IMR-90 (cell line): ENCODE measurements around the gene TEPSIN. TPM values are rescaled to one million over a fixed set of nuclear protein-coding genes. Genes with fewer than 3 reads are reported as not detected.

Source experiments
- ATAC-seq: fragments of 200-7000 bp; cut with Tn5 transposase; 2 replicates; pipeline ENCODE4 v1.9.1; 2020; ENCODE audit warnings: low read depth, mild to moderate bottlenecking, moderate library complexity
- BruUV-seq: library from RNA; stranded (reverse); fragments of 400-500 nt; replicated peaks from 2 replicates; lab custom pipeline; 2021; lab: Mats Ljungman, UMichigan
- CTCF ChIA-PET: fragments of 300-600 bp; formaldehyde crosslinking; extraction: SDS; loops from one replicate; lab custom pipeline; 2021; ENCODE audit warnings: antibody characterized with exemption; lab: Yijun Ruan, JAX
- POLR2A ChIA-PET: fragments of 300-600 bp; sonication (Branson Sonifier 250); formaldehyde crosslinking; loops from one replicate; lab custom pipeline; 2022; ENCODE audit warnings: antibody characterized with exemption; ENCODE audit not compliant: unreplicated experiment; lab: Charles Lee
- DNase-seq: peaks from one replicate; pipeline ENCODE4 v3.0.0; 2013
- H2AFZ ChIP-seq: replicated peaks from 2 replicates; pipeline ENCODE3; 2013; ENCODE audit warnings: low read length, mild to moderate bottlenecking; ENCODE audit not compliant: poor library complexity
- H2AK5ac ChIP-seq: 2 replicates; pipeline ENCODE4 v1.6.1; 2013; ENCODE audit warnings: low read depth, low read length, inconsistent platforms
- H2AK9ac ChIP-seq: replicated peaks from 2 replicates; pipeline ENCODE3; 2013; ENCODE audit warnings: mild to moderate bottlenecking, low read depth, low read length, moderate library complexity; ENCODE audit not compliant: poor library complexity
- H2BK120ac ChIP-seq: 2 replicates; pipeline ENCODE4 v1.6.1; 2013; ENCODE audit warnings: low read depth, low read length, inconsistent platforms
- H2BK15ac ChIP-seq: 3 replicates; pipeline ENCODE4 v1.6.1; 2013; ENCODE audit warnings: low read depth, low read length, inconsistent platforms
- H2BK20ac ChIP-seq: 2 replicates; pipeline ENCODE4 v1.6.1; 2013; ENCODE audit warnings: low read depth, mild to moderate bottlenecking, inconsistent platforms, low read length, moderate library complexity
- H2BK5ac ChIP-seq: 2 replicates; pipeline ENCODE4 v1.6.1; 2013; ENCODE audit warnings: mild to moderate bottlenecking, low read depth, low read length, inconsistent platforms; ENCODE audit not compliant: poor library complexity, severe bottlenecking
- H3K14ac ChIP-seq: replicated peaks from 2 replicates; pipeline ENCODE4 v1.6.1; 2013; ENCODE audit warnings: low read depth, low read length, inconsistent platforms
- H3K18ac ChIP-seq: 2 replicates; pipeline ENCODE4 v1.6.1; 2013; ENCODE audit warnings: low read depth, low read length, control low read depth
- H3K23ac ChIP-seq: 2 replicates; pipeline ENCODE4 v1.6.1; 2013; ENCODE audit warnings: low read depth, low read length, inconsistent platforms
- H3K27ac ChIP-seq: 2 replicates; pipeline ENCODE4 v1.5.1; 2013; ENCODE audit warnings: mild to moderate bottlenecking, control low read depth, low read length; ENCODE audit not compliant: insufficient read depth
- H3K27me3 ChIP-seq: 2 replicates; pipeline ENCODE4 v1.6.1; 2013; ENCODE audit warnings: low read length; ENCODE audit not compliant: control insufficient read depth, insufficient read depth
- H3K36me3 ChIP-seq: 2 replicates; pipeline ENCODE4 v1.6.1; 2013; ENCODE audit warnings: low read length, mixed read lengths; ENCODE audit not compliant: control insufficient read depth, insufficient read depth
- H3K4ac ChIP-seq: 2 replicates; pipeline ENCODE4 v1.6.1; 2013; ENCODE audit warnings: low read depth, low read length, inconsistent platforms
- H3K4me1 ChIP-seq: 2 replicates; pipeline ENCODE4 v1.6.1; 2013; ENCODE audit warnings: low read length, mixed read lengths; ENCODE audit not compliant: control insufficient read depth, insufficient read depth
- H3K4me2 ChIP-seq: 2 replicates; pipeline ENCODE4 v1.6.1; 2013; ENCODE audit warnings: low read depth, mild to moderate bottlenecking, control low read depth, low read length, moderate library complexity
- H3K4me3 ChIP-seq: 2 replicates; pipeline ENCODE4 v1.5.1; 2013; ENCODE audit warnings: low read depth, mild to moderate bottlenecking, control low read depth, low read length, moderate library complexity; ENCODE audit not compliant: insufficient read depth
- H3K56ac ChIP-seq: 2 replicates; pipeline ENCODE4 v1.6.1; 2013; ENCODE audit warnings: low read length, inconsistent platforms; ENCODE audit not compliant: insufficient read depth; ENCODE audit errors: extremely low read depth
- H3K79me1 ChIP-seq, 2 experiments: 2 replicates each; pipeline ENCODE4 v1.6.1; 2013; ENCODE audit warnings: low read length in 2 of 2, inconsistent platforms in 1 of 2, low read depth in 1 of 2
- H3K9ac ChIP-seq: 2 replicates; pipeline ENCODE4 v1.6.1; 2013; ENCODE audit warnings: low read depth, low read length, control low read depth
- H3K9me1 ChIP-seq: 2 replicates; pipeline ENCODE4 v1.6.1; 2013; ENCODE audit warnings: low read length, inconsistent platforms; ENCODE audit not compliant: insufficient read depth
- H3K9me3 ChIP-seq: 2 replicates; pipeline ENCODE4 v1.6.1; 2013; ENCODE audit warnings: low read length; ENCODE audit not compliant: control insufficient read depth, insufficient read depth
- H4K20me1 ChIP-seq: 2 replicates; pipeline ENCODE4 v1.6.1; 2013; ENCODE audit warnings: low read length, inconsistent platforms; ENCODE audit not compliant: insufficient read depth
- H4K5ac ChIP-seq: 2 replicates; pipeline ENCODE4 v1.6.1; 2013; ENCODE audit warnings: mild to moderate bottlenecking, low read depth, low read length, control low read depth
- H4K8ac ChIP-seq, 2 experiments: 2 replicates each; pipeline ENCODE4 v1.6.1; 2013; ENCODE audit warnings: low read depth in 2 of 2, low read length in 2 of 2, control low read depth in 1 of 2, inconsistent platforms in 1 of 2
- H4K91ac ChIP-seq: 2 replicates; pipeline ENCODE4 v1.6.1; 2013; ENCODE audit warnings: low read depth, low read length, inconsistent platforms; ENCODE audit not compliant: insufficient read depth
- CEBPB ChIP-seq: IDR thresholded peaks from 2 replicates; pipeline ENCODE4 v1.6.1; 2012; ENCODE audit warnings: low read depth, low read length, improper control_type of control experiment
- CHD1 ChIP-seq: IDR thresholded peaks from 2 replicates; pipeline ENCODE4 v1.6.1; 2012; ENCODE audit warnings: low read depth, low read length, improper control_type of control experiment
- FOS ChIP-seq: fragments of 150-350 bp; IDR thresholded peaks from 2 replicates; pipeline ENCODE4 v1.6.1; 2016; ENCODE audit warnings: low read depth, low read length
- MAFK ChIP-seq: IDR thresholded peaks from 2 replicates; pipeline ENCODE4 v1.6.1; 2012; ENCODE audit warnings: low read depth, low read length, improper control_type of control experiment
- MXI1 ChIP-seq: IDR thresholded peaks from 2 replicates; pipeline ENCODE4 v1.6.1; 2012; ENCODE audit warnings: low read depth, mild to moderate bottlenecking, low read length, moderate library complexity, borderline replicate concordance
- POLR2A ChIP-seq: IDR thresholded peaks from 2 replicates; pipeline ENCODE4 v1.6.1; 2012; ENCODE audit warnings: mild to moderate bottlenecking, low read depth, low read length
- RAD21 ChIP-seq: IDR thresholded peaks from 2 replicates; pipeline ENCODE4 v1.6.1; 2012; ENCODE audit warnings: low read length, improper control_type of control experiment
- RCOR1 ChIP-seq: IDR thresholded peaks from 2 replicates; pipeline ENCODE4 v1.6.1; 2012; ENCODE audit warnings: mild to moderate bottlenecking, low read length, improper control_type of control experiment; ENCODE audit not compliant: insufficient replicate concordance
- SMC3 ChIP-seq: fragments of 150-350 bp; IDR thresholded peaks from 2 replicates; pipeline ENCODE4 v1.6.1; 2016; ENCODE audit warnings: low read depth, mild to moderate bottlenecking, antibody characterized with exemption, low read length, moderate library complexity
- WGBS, 2 experiments: methylation state at CpG; one replicate each; pipeline versions ENCODE4 v1.1.5 to v1.1.7; 2013; ENCODE audit warnings: missing lambda C conversion rate in 2 of 2; ENCODE audit not compliant: insufficient read length in 1 of 2; ENCODE audit errors: extremely low coverage in 2 of 2; 5-methylcytosine and 5-hydroxymethylcytosine counted together
- dilution Hi-C: fragments of 300-500 bp; cut with HindIII; formaldehyde crosslinking; loops from one replicate; pipeline ENCODE4 v1.14.3; 2018; ENCODE audit warnings: low sequenced_read_pairs; ENCODE audit not compliant: unreplicated experiment
- in situ Hi-C: fragments of 300-500 bp; cut with MboI; formaldehyde crosslinking; loops from 3 replicates; pipeline ENCODE4 v1.14.3; 2019; ENCODE audit warnings: low sequenced_read_pairs, inconsistent platforms, mixed read lengths
- intact Hi-C: fragments of 100-400 bp; cut with micrococcal nuclease; formaldehyde crosslinking; loops from 2 replicates; pipeline ENCODE4 v1.10.0; 2022
- polyA plus RNA-seq, 3 experiments: library from polyadenylated mRNA; depleted of rRNA; stranded (reverse); fragments of >200 nt; gene quantifications; 2 replicates each; pipeline ENCODE4 v1.2.3, GENCODE V29; 2012; ENCODE audit warnings: low replicate concordance in 1 of 3
- total RNA-seq: library from RNA; depleted of rRNA; stranded (reverse); fragments of >200 nt; gene quantifications from 2 replicates; pipeline ENCODE4 v1.2.3, GENCODE V29; 2012
- TF ChIP-seq, protein P1 (sequence below): fragments of 150-350 bp; IDR thresholded peaks from 2 replicates; pipeline ENCODE4 v1.6.1; 2016; ENCODE audit warnings: low read depth, mild to moderate bottlenecking, low read length, moderate library complexity, borderline replicate concordance
- TF ChIP-seq, protein P2 (sequence below): conservative IDR thresholded peaks from 2 replicates; pipeline ENCODE4 v1.5.1; 2012; ENCODE audit warnings: mild to moderate bottlenecking, low read depth, low read length, improper control_type of control experiment

Gene TEPSIN
- total and polyA plus RNA-seq, 2 of the 4 experiments (the other 2 are of a cell fraction): 3.2 to 28.1 TPM

DNA sequence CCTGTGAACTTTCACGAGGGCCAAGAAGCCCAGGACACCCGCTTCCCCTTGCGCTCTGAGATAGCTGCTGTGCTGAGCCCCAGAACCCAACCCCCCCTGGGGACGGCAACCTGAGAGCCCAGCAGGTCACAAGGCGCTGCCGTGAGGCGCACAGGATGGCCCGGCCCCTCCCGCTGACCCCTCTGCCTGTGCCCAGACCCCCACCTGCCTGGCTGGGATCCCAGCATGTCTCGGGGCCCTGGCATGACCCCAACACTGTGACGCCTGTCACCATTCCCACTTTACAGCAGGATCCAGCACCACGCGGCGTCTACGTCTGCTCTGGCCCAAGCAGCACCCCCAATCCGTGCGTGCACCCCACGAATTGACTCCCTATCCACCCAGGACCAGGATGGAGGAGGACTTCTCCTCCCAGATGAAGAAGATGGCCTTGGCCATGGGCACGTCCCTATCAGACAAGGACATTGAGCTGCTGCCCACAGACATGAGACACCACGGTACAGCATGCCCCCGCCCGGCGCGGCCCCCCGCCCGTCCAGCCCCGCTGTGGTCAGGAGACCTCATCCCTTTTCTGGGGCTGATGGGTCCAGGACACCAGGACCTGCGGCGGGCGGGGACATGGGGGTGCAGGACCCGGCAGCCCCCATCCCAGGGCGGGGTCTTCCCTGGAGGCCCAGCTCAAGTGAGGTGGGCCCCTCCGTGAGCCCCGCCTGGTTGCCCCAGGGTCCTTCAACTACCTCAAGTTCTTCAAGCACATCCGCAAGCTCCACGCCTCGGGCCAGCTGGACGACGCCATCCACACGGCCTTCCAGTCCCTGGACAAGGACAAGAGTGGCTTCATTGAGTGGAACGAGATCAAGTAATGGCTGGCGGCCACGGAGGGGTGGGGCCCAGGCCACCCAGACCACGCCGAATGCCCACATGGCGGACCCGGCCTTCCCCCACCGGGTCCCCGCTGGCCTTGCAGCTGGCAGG lies 57.7 kb downstream of the TEPSIN start (continued):
- TF ChIP-seq, protein P1, sequence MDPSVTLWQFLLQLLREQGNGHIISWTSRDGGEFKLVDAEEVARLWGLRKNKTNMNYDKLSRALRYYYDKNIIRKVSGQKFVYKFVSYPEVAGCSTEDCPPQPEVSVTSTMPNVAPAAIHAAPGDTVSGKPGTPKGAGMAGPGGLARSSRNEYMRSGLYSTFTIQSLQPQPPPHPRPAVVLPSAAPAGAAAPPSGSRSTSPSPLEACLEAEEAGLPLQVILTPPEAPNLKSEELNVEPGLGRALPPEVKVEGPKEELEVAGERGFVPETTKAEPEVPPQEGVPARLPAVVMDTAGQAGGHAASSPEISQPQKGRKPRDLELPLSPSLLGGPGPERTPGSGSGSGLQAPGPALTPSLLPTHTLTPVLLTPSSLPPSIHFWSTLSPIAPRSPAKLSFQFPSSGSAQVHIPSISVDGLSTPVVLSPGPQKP: no peak

DNA sequence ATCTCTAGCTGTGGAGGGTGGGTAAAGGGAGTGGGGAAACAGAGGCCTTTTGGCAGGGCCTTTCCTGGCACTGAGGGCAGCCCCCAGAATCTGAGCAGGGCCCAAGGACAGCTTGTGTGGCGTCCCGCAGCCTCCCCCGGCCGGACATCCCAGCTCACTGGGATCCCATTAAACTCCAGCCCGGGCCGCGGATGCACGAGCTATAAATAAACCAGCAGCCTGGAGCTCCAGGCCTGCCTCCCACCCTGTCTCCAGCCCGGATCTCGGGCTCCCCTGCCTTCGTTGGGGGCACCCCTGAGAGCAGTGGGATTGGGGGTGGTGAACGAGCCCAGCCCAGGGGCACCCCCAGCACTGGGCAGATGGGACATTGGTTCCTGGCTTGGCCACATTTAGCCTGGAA lies 59.0 kb downstream of the TEPSIN start:
- Histone ChIP-seq H2AFZ (no peak overlapping the region), H3K14ac (no peak overlapping the region), H3K23ac (no peak overlapping the region), H3K9ac (no peak overlapping the region), H4K20me1 (no peaks in the 10 kb centered on the region), H2BK20ac (no peak overlapping the region), H3K4me1 (no peaks in the 10 kb centered on the region), H4K91ac (no peak overlapping the region), H3K4ac (no peak overlapping the region), H2AK5ac (no peak overlapping the region), H4K5ac (no peak overlapping the region), H3K56ac (no peak overlapping the region), H3K27me3 (peaks cover 6% of the 10 kb centered on the region; the same call in 1 of the 2 replicates), H2BK120ac (no peak overlapping the region), H3K4me3 (no peak overlapping the region), H3K4me2 (no peak overlapping the region), H3K18ac (no peak overlapping the region), H4K8ac (no peak overlapping the region), H3K27ac (no peak overlapping the region), H3K79me1 (no peaks in the 10 kb centered on the region), H2BK5ac (no peak overlapping the region), H3K36me3 (no peaks in the 10 kb centered on the region), H3K9me1 (no peaks in the 10 kb centered on the region), H2AK9ac (no peak overlapping the region), H2BK15ac (no peak overlapping the region), H3K9me3 (no peaks in the 10 kb centered on the region)
- no CpG with 5 or more reads among the region's 12 CpGs for WGBS, 2 experiments
- CTCF ChIA-PET: no interaction called here
- ATAC-seq (no peak; the same call in 1 of the 2 replicates), DNase-seq (no peak)
- no TSS peak for BruUV-seq
- intact Hi-C loops: no loop called here
- in situ Hi-C loops: no loop called here
- dilution Hi-C loops: no loop called here
- POLR2A ChIA-PET: no interaction called here
- TF ChIP-seq CEBPB: no peak
- no peak for TF ChIP-seq MXI1
- no peak for TF ChIP-seq POLR2A
- TF ChIP-seq RAD21: no peak
- no peak for TF ChIP-seq RCOR1
- no peak for TF ChIP-seq CHD1
- TF ChIP-seq, protein P1: no peak
- TF ChIP-seq MAFK: no peak
- TF ChIP-seq FOS: no peak
- no peak for TF ChIP-seq SMC3
- TF ChIP-seq, protein P2, sequence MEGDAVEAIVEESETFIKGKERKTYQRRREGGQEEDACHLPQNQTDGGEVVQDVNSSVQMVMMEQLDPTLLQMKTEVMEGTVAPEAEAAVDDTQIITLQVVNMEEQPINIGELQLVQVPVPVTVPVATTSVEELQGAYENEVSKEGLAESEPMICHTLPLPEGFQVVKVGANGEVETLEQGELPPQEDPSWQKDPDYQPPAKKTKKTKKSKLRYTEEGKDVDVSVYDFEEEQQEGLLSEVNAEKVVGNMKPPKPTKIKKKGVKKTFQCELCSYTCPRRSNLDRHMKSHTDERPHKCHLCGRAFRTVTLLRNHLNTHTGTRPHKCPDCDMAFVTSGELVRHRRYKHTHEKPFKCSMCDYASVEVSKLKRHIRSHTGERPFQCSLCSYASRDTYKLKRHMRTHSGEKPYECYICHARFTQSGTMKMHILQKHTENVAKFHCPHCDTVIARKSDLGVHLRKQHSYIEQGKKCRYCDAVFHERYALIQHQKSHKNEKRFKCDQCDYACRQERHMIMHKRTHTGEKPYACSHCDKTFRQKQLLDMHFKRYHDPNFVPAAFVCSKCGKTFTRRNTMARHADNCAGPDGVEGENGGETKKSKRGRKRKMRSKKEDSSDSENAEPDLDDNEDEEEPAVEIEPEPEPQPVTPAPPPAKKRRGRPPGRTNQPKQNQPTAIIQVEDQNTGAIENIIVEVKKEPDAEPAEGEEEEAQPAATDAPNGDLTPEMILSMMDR: no peak
